Ovary (tissue), 9 donors: ENCODE measurements around the gene ZMYND8. TPM values are rescaled to one million over a fixed set of nuclear protein-coding genes. Genes with fewer than 3 reads are reported as not detected.
A peak's percentile ranks its signal among the peaks of the same experiment; 100 is the strongest.

Experiments
- DNase-seq, 5 donors: peaks; one replicate each; pipeline ENCODE4 v3.0.0-alpha.2; 2019 to 2020
- H3K27ac ChIP-seq, 2 donors: fragments of 200-600 bp; one replicate each; pipeline versions ENCODE4 v1.5.1 to v1.8.0; 2019 to 2022
- H3K27me3 ChIP-seq: fragments of 200-600 bp; one replicate; pipeline ENCODE4 v1.8.0; 2022
- H3K36me3 ChIP-seq: fragments of 200-600 bp; sonication (generic); one replicate; pipeline ENCODE4 v1.5.1; 2019
- H3K4me1 ChIP-seq: one replicate; pipeline ENCODE4 v1.8.1; 2013; ENCODE audit warnings: mild to moderate bottlenecking, moderate library complexity; ENCODE audit not compliant: insufficient read depth
- H3K4me3 ChIP-seq: fragments of 200-600 bp; sonication (generic); one replicate; pipeline ENCODE4 v1.5.1; 2017
- H3K9me3 ChIP-seq, 2 donors: fragments of 200-600 bp in 1 of 2; sonication (generic) in 1 of 2; one replicate each; pipeline versions ENCODE4 v1.5.1 to v1.8.1; 2013 to 2019; ENCODE audit warnings: mild to moderate bottlenecking in 1 of 2, moderate library complexity in 1 of 2
- CTCF ChIP-seq, 3 donors: fragments of 450-650 bp in 2 of 3; fragments of 200-600 bp in 1 of 3; IDR thresholded peaks; one replicate each; pipeline versions ENCODE4 v1.5.1 to v1.8.0; 2016 to 2022; ENCODE audit warnings: antibody characterized with exemption in 3 of 3, mild to moderate bottlenecking in 1 of 3
- EP300 ChIP-seq: sonication (generic); formaldehyde crosslinking; IDR thresholded peaks from one replicate; pipeline ENCODE4 v1.6.1; 2017; ENCODE audit warnings: antibody characterized with exemption
- POLR2A ChIP-seq: fragments of 450-650 bp; IDR thresholded peaks from one replicate; pipeline ENCODE4 v1.6.1; 2017; ENCODE audit warnings: antibody characterized with exemption, mild to moderate bottlenecking, moderate library complexity
- WGBS, 3 donors: extraction: QIAGEN DNeasy Blood & Tissue Kit in 1 of 3; methylation state at CpG; one replicate each; pipeline versions ENCODE4 v1.1.5 to v1.1.7; 2013 to 2017; 5-methylcytosine and 5-hydroxymethylcytosine counted together
- intact Hi-C, 4 donors: fragments of 100-400 bp; cut with DNase I; formaldehyde crosslinking; loops; one replicate each; pipeline versions ENCODE4 v1.11.0 to v1.15.1; 2022 to 2023
- polyA plus RNA-seq, 2 donors: library from polyadenylated mRNA; stranded (reverse); fragments of 200-250 nt in 1 of 2; fragments of 350-450 nt in 1 of 2; fragmentation: Illumina TruSeq in 1 of 2; extraction: RNeasy Lipid Tissue Mini Kit (QIAGEN cat#74804) in 1 of 2; gene quantifications; one replicate each; pipeline ENCODE4 v1.2.3, GENCODE V29; 2013 to 2014
- total RNA-seq, 7 donors: library from RNA; depleted of rRNA in 2 of 7; stranded (reverse); fragments of >200 nt in 2 of 7; fragmentation: NEBNext Ultra II Directional in 3 of 7; extraction: Animal tissue kit (Norgen Biotek cat#: 25700) in 3 of 7; gene quantifications; one replicate each; pipeline versions ENCODE4 v1.1.0 to v1.2.4, GENCODE V29; 2016 to 2023
- donor health status: DM: no; HTN: no; CAD: no; lungs with moderate emphysema.
- donor health status: DM: no; HTN: no; CAD: no.
- donor health status: Bipolar disorder and iron deficiency.
- donor health status: DM: yes; HTN: yes; CAD: no.
- donor health status: DM: no; HTN: no; CAD: no.
- donor health status: DM: yes; HTN: yes; CAD: no.

ZMYND8 gene
- total and polyA plus RNA-seq, 9 donors = 8.3 to 40.7 (median 30.5) TPM

DNA sequence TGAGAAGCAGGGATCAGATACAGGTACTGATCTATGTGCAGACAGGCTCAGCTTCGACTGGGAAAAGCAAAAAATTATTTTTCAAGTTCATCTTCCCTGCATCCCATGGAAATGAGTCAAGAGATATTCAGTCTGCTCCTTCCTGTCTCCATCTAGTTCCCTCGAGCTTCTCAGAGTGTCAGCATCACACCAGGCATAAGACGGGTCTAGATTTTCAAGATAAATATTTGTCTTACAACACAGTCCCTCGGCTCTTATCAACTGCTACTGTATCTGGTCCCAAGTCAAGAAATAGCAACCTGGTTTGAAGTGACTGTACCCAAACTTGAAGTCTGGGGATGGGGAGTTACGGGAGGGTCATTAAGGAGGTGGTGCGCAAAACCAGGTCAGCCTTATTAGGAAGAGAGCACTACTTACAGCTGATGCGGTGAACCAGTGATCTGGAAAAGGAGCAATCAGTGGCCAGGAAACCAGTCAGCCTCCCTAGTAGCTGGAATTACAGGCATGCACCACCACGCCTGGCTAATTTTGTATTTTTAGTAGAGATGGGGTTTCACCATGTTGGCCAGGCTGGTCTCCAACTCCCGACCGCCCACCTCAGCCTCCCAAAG is 29.7 kb downstream of the ZMYND8 start:
- WGBS, 3 donors = 85 to 86% (median 85%) methylated on average over 10 of the region's 10 CpGs
- Histone ChIP-seq H3K36me3 (no peaks in the 10 kb centered on the region), H3K4me3 (no peak overlapping the region), H3K4me1 (peaks cover 17% of the 10 kb centered on the region), H3K27ac (no peak overlapping the region), H3K9me3 (no peaks in the 10 kb centered on the region), H3K27me3 (no peaks in the 10 kb centered on the region)
- intact Hi-C loops = no loop called here
- DNase-seq = no peak
- TF ChIP-seq POLR2A = no peak
- TF ChIP-seq CTCF (IDR thresholded peaks at IDR 0.05) = no peak
- TF ChIP-seq EP300 = no peak

DNA sequence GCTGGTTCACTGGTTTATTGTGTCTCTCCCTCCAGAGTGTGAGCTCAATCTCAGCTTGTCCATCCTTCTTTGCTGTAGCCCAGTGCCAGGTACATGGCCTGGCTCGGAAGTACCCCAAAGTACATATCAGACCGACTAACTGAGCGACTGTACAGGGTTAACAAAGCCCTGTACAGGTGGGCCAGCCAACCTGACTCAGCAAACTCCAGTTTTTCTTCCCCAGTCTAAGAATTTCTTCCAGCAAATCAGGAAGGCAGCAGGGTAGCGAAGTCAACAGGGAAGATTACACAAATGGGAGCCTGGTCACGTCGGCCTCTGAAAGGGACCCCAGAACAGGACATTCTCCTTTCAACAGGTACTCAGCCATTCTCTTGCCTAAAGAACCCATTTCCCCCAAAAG is 31.3 kb downstream of the ZMYND8 start:
- H3K4me1 ChIP-seq = peaks cover 12% of the 10 kb centered on the region
- no peak overlapping the region for H3K27ac ChIP-seq

DNA sequence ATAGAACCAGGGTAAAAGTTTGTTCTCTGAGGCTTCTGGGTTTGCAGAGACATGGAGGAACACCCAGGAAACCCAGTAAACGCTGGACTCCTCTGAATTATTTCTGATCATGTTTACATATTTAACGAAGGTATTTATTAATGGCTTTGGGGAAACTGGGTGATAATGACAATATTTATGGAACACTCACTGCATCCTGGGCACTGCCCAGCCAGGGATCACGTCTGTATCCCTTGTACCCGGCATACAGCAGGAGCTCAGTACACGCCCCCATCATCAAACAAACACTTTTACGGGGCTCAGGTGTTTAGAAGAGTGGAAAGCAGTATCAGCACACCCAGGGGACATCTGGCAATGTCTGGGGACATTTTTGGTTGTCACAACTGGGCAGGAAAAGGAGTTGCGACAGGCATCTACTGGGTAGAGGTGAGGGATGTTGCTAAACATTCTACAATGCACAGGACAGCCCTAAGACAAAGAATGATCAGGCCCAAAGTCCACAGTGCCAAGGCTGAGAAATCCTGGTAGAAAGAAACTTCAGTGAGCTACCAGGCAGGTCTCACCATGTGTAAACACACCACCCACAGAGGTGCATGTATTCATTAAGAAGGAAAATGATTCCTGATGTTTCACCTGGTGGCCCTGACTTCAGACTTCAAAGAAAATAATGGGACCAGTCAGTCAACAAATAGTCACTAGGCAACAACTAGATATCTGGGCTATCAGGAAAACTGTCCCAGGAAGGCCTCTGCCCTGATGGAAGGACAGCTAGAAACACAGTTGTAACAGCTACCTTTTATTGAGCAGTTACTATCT is 35.3 kb downstream of the ZMYND8 start:
- Histone ChIP-seq H3K27ac (peak overlapping the region in 1 of 2 donors; percentile 4), H3K4me1 (peaks cover 28% of the 10 kb centered on the region), H3K27me3 (no peaks in the 10 kb centered on the region), H3K9me3 (no peaks in the 10 kb centered on the region), H3K36me3 (no peaks in the 10 kb centered on the region), H3K4me3 (no peak overlapping the region)
- TF ChIP-seq EP300 = no peak
- TF ChIP-seq POLR2A = no peak
- TF ChIP-seq CTCF (IDR thresholded peaks at IDR 0.05) = no peak
- WGBS, 3 donors = 86 to 91% (median 89%) methylated on average over 7 of the region's 7 CpGs
- intact Hi-C loops = no loop called here
- no peak for DNase-seq

More for the DNA sequence above, 31.3 kb downstream of the ZMYND8 start:
- WGBS, 3 donors = 85 to 95% (median 94%) methylated on average over 6 of the region's 6 CpGs
- no peaks in the 10 kb centered on the region for H3K27me3 ChIP-seq
- TF ChIP-seq CTCF (IDR thresholded peaks at IDR 0.05) (no peak), POLR2A (no peak), EP300 (no peak)
- no peaks in the 10 kb centered on the region for H3K36me3 ChIP-seq
- H3K4me3 ChIP-seq = no peak overlapping the region
- no peak for DNase-seq
- intact Hi-C loops = no loop called here
- H3K9me3 ChIP-seq = no peaks in the 10 kb centered on the region

- no peaks in the 10 kb centered on the region for H3K36me3 ChIP-seq
- 17 to 20% (median 17%) methylated on average over 17 of the region's 17 CpGs for WGBS, 3 donors
- H3K4me3 ChIP-seq = no peak overlapping the region
- TF ChIP-seq POLR2A = no peak
- TF ChIP-seq CTCF (IDR thresholded peaks at IDR 0.05) = no peak
- no peak for TF ChIP-seq EP300
- no peaks in the 10 kb centered on the region for H3K9me3 ChIP-seq
- peak; percentile 52 to 70 (median 58) for DNase-seq
- H3K4me1 ChIP-seq = peaks cover 37% of the 10 kb centered on the region
- intact Hi-C loops = loop anchor here (2.0 to 5.0 kb wide), 4 partner anchors 33 to 41 kb away; partner anchors contain the start of gene ZMYND8 (in 1 of the 4)
- H3K27ac ChIP-seq = peak overlapping the region; percentile 94 to 95
- no peaks in the 10 kb centered on the region for H3K27me3 ChIP-seq
Measured at GRCh38 chr20:47319517-47320252, 36.8 kb downstream of the ZMYND8 start.
